K562 (cell line): ENCODE data around the gene NPAS1. TPM values are rescaled to one million over a fixed set of nuclear protein-coding genes. Genes with fewer than 3 reads are reported as not detected.

Experiments
- ATF7 ChIP-seq: fragments of 450-650 bp; IDR thresholded peaks from 2 replicates; pipeline ENCODE4 v1.7.1; 2014; ENCODE audit warnings: mild to moderate bottlenecking, moderate library complexity
- CTCF ChIP-seq, 3 experiments: IDR thresholded peaks in 2 of 3; conservative IDR thresholded peaks in 1 of 3; 2 replicates each; pipeline ENCODE4 v1.5.1; 2011 to 2012; ENCODE audit warnings: low read length in 3 of 3, mild to moderate bottlenecking in 3 of 3, control low read depth in 2 of 3, improper control_type of control experiment in 1 of 3, inconsistent platforms in 1 of 3, low read depth in 1 of 3, mixed read lengths in 1 of 3, moderate library complexity in 1 of 3; ENCODE audit not compliant: insufficient read depth in 2 of 3
- ETV5 ChIP-seq: sonication (generic); formaldehyde crosslinking; IDR thresholded peaks from 2 replicates; pipeline ENCODE4 v1.4.0; 2020; ENCODE audit warnings: low read depth, mild to moderate bottlenecking, missing genetic modification reagents
- JUN ChIP-seq, 2 experiments: sonication (generic) in 1 of 2; formaldehyde crosslinking in 1 of 2; IDR thresholded peaks; 2 replicates each; pipeline versions ENCODE4 v1.6.1 to v1.8.0; 2012 to 2022; ENCODE audit warnings: borderline replicate concordance in 2 of 2, mild to moderate bottlenecking in 2 of 2, improper control_type of control experiment in 1 of 2, low read depth in 1 of 2, low read length in 1 of 2, missing genetic modification reagents in 1 of 2
- KAT7 ChIP-seq: sonication (generic); formaldehyde crosslinking; IDR thresholded peaks from 2 replicates; pipeline ENCODE4 v1.8.0; 2022; ENCODE audit warnings: missing genetic modification reagents, mild to moderate bottlenecking, borderline replicate concordance
- KLF13 ChIP-seq: fragments of 450-650 bp; IDR thresholded peaks from 2 replicates; pipeline ENCODE4 v1.6.1; 2016; ENCODE audit warnings: missing genetic modification characterization, low read depth, mild to moderate bottlenecking, missing compliant biosample characterization, moderate library complexity, borderline replicate concordance
- MEF2D ChIP-seq: conservative IDR thresholded peaks from 2 replicates; pipeline ENCODE4 v1.6.1; 2016; ENCODE audit warnings: low read depth, missing genetic modification characterization, missing compliant biosample characterization
- NFE2 ChIP-seq: IDR thresholded peaks from 2 replicates; pipeline ENCODE4 v1.6.1; 2014; ENCODE audit warnings: antibody characterized with exemption, low read depth
- RB1 ChIP-seq: fragments of 450-650 bp; IDR thresholded peaks from 2 replicates; pipeline ENCODE4 v1.6.1; 2017; ENCODE audit warnings: low read depth, mild to moderate bottlenecking
- RBM22 ChIP-seq: fragments of 200-400 bp; formaldehyde crosslinking; IDR thresholded peaks from 2 replicates; pipeline ENCODE4 v1.6.1; 2018; ENCODE audit warnings: low read length, low read depth; ENCODE audit not compliant: poor library complexity, severe bottlenecking
- RNF219 ChIP-seq: fragments of 250-450 bp; sonication (Bioruptor Pico); IDR thresholded peaks from 2 replicates; pipeline ENCODE4 v1.5.0; 2022; ENCODE audit warnings: mild to moderate bottlenecking
- SP1 ChIP-seq: sonication (generic); formaldehyde crosslinking; IDR thresholded peaks from 2 replicates; pipeline ENCODE4 v1.8.1; 2022; ENCODE audit warnings: mild to moderate bottlenecking, missing genetic modification reagents
- TARDBP ChIP-seq: fragments of 450-650 bp; IDR thresholded peaks from 2 replicates; pipeline ENCODE4 v1.6.1; 2016
- TEAD1 ChIP-seq, 2 experiments: fragments of 450-650 bp in 1 of 2; sonication (generic) in 1 of 2; formaldehyde crosslinking; IDR thresholded peaks; 2 replicates each; pipeline versions ENCODE4 v1.4.0 to v1.8.0; 2020 to 2022; ENCODE audit warnings: mild to moderate bottlenecking in 2 of 2, missing genetic modification reagents in 1 of 2
- ZFPM2 ChIP-seq: fragments of 250-450 bp; sonication (Bioruptor Pico); IDR thresholded peaks from 2 replicates; pipeline ENCODE4 v1.5.1; 2022; ENCODE audit warnings: mild to moderate bottlenecking
- ZNF274 ChIP-seq: IDR thresholded peaks from 2 replicates; pipeline ENCODE4 v1.6.1; 2011; ENCODE audit warnings: low read depth, mild to moderate bottlenecking, low read length, moderate library complexity, borderline replicate concordance
- ZNF561 ChIP-seq: fragments of 450-650 bp; formaldehyde crosslinking; conservative IDR thresholded peaks from 2 replicates; pipeline ENCODE4 v1.4.0; 2020; ENCODE audit warnings: mild to moderate bottlenecking, moderate library complexity
- polyA plus RNA-seq, 8 experiments: library from polyadenylated mRNA; depleted of rRNA in 4 of 8; stranded (reverse) in 5 of 8; unstranded in 3 of 8; fragments of >200 nt; fragmentation: Nextera tagmentation in 2 of 8; fragmentation: Illumina TruSeq in 1 of 8; extraction: Ambion mirVana in 2 of 8; extraction: Trizol in 1 of 8; gene quantifications; 2 replicates each; pipeline versions ENCODE4 v1.2.1 to v1.2.3, GENCODE V29; 2011 to 2014; ENCODE audit warnings: inconsistent platforms in 1 of 8, missing spikeins in 1 of 8
- total RNA-seq, 7 experiments: library from RNA; depleted of rRNA in 6 of 7; stranded (reverse); fragments of >200 nt in 6 of 7; fragmentation: Illumina TruSeq in 2 of 7; extraction: Trizol in 2 of 7; gene quantifications; 2 replicates each; pipeline versions ENCODE4 v1.2.1 to v1.2.3, GENCODE V29; 2011 to 2021; ENCODE audit warnings: low replicate concordance in 1 of 7
- TF ChIP-seq, protein P1 (sequence below): fragments of 250-450 bp; sonication (Bioruptor Pico); IDR thresholded peaks from 2 replicates; pipeline ENCODE4 v1.4.0; 2020; ENCODE audit warnings: borderline replicate concordance
- TF ChIP-seq, protein P2 (sequence below): fragments of 450-650 bp; IDR thresholded peaks from one replicate; pipeline ENCODE4 v1.6.1; 2018; ENCODE audit warnings: mild to moderate bottlenecking, moderate library complexity; ENCODE audit not compliant: partially characterized antibody

The NPAS1 gene
- total and polyA plus RNA-seq, 9 of the 15 experiments (the other 6 are each of a cell fraction or from before 2014, with no cell fraction given), result 0.58 to 5.3 (median 2.0) TPM; not detected in 2

DNA sequence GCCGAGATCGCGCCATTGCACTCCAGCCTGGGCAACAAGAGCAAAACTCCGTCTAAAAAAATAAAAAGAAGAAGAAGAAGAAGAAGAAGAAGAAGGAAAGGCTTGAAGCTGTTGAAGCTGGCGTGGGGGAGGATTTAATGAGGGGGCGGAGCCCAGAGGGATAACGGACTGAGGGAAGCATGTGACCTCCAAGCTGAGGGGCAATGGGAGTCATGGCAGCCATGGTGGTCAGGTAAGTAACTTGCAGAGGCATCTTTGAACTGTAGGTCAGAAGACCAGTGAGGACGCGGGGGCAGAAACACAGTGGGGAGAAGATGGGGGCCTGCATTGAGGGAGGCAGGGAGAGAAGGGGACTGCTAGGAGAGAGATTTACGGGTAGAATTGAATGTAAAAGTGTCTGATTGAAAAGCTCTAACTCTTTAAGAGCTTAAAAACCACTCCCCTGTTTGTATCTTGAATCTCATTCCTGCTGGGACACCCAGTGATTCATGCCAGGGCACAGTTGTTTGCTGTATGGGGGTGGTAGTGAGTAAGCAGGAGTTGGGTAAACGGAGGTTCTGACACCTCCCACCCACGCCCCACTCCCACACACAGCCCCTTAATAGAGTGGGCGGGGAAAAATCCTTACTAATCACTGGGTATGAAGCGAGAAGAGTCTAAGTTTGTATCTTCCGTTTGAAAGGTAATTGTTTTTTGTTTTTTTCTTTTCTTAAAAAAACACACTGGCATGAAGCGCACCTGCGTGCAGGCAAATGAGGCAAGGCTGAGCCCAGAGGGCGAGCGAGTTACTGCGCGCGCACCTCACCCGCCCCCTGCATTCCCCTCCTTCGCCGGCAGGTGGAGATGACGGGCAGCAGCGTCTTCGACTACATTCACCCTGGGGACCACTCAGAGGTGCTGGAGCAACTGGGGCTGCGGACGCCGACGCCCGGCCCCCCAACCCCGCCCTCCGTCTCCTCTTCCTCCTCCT, 15.8 kb downstream of the NPAS1 start (continued):
- peak; percentile 91 to 93 (median 93) for TF ChIP-seq CTCF (IDR thresholded peaks at IDR 0.05 in 2 of 3, conservative IDR thresholded peaks at IDR 0.05 in 1 of 3; ENCODE audit: insufficient read depth in 2 of 3, low read depth in 1 of 3, low read length in 3 of 3)
- TF ChIP-seq TEAD1 (CRISPR knock-in tag; IDR thresholded peaks at IDR 0.05), result peak in 1 of 2 experiments; percentile 61; a peak in 2 of 4 replicates
- no peak for TF ChIP-seq TARDBP
- no peak for TF ChIP-seq ZNF274
- no peak for TF ChIP-seq ZNF561
- no peak for TF ChIP-seq RNF219 (CRISPR knock-in tag)
- peak; percentile 60; the same call in 1 of the 2 replicates for TF ChIP-seq RB1
- no peak for TF ChIP-seq KLF13
- TF ChIP-seq SP1, result peak; percentile 83
- TF ChIP-seq RBM22, result no peak
- TF ChIP-seq, protein P1, sequence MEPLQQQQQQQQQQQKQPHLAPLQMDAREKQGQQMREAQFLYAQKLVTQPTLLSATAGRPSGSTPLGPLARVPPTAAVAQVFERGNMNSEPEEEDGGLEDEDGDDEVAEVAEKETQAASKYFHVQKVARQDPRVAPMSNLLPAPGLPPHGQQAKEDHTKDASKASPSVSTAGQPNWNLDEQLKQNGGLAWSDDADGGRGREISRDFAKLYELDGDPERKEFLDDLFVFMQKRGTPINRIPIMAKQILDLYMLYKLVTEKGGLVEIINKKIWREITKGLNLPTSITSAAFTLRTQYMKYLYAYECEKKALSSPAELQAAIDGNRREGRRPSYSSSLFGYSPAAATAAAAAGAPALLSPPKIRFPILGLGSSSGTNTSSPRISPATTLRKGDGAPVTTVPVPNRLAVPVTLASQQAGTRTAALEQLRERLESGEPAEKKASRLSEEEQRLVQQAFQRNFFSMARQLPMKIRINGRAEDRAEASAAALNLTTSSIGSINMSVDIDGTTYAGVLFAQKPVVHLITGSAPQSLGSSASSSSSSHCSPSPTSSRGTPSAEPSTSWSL, result no peak
- TF ChIP-seq KAT7 (CRISPR knock-in tag), result 0 out of 2 replicates have a peak, but pooled peaks have one; percentile 40
- TF ChIP-seq, protein P2, sequence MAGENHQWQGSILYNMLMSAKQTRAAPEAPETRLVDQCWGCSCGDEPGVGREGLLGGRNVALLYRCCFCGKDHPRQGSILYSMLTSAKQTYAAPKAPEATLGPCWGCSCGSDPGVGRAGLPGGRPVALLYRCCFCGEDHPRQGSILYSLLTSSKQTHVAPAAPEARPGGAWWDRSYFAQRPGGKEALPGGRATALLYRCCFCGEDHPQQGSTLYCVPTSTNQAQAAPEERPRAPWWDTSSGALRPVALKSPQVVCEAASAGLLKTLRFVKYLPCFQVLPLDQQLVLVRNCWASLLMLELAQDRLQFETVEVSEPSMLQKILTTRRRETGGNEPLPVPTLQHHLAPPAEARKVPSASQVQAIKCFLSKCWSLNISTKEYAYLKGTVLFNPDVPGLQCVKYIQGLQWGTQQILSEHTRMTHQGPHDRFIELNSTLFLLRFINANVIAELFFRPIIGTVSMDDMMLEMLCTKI, result no peak
- 0 out of 2 replicates have a peak, but pooled peaks have one; percentile 4 for TF ChIP-seq JUN (IDR thresholded peaks at IDR 0.05; ENCODE audit: borderline replicate concordance, low read depth, low read length)
- no peak for TF ChIP-seq JUN (CRISPR knock-in tag; IDR thresholded peaks at IDR 0.05; ENCODE audit: borderline replicate concordance)
- TF ChIP-seq ETV5, result peak; percentile 53; the same call in 1 of the 2 replicates
- no peak; the same call in 1 of the 2 replicates for TF ChIP-seq ATF7
- TF ChIP-seq NFE2, result peak; percentile 64
- no peak for TF ChIP-seq MEF2D (tag)
- TF ChIP-seq ZFPM2, result no peak
